Liver (tissue), 9 donors: ENCODE results near the gene MAML3. TPM values are rescaled to one million over a fixed set of nuclear protein-coding genes. Genes with fewer than 3 reads are reported as not detected.

Experiments used
- DNase-seq: peaks from one replicate; pipeline ENCODE4 v3.0.0-alpha.2; 2017; ENCODE audit warnings: low spot score
- H3K27ac ChIP-seq, 2 donors: one replicate each; pipeline ENCODE4 v1.7.0; 2013; ENCODE audit warnings: inconsistent platforms in 2 of 2, low read length in 2 of 2, control low read depth in 1 of 2, low read depth in 1 of 2, mild to moderate bottlenecking in 1 of 2
- H3K27me3 ChIP-seq, 4 donors: one replicate each; pipeline versions ENCODE4 v1.6.1 to v1.7.0; 2013; ENCODE audit warnings: low read length in 3 of 4, inconsistent platforms in 1 of 4, mild to moderate bottlenecking in 1 of 4, moderate library complexity in 1 of 4; ENCODE audit not compliant: control insufficient read depth in 4 of 4, insufficient read depth in 4 of 4
- H3K36me3 ChIP-seq, 4 donors: one replicate each; pipeline versions ENCODE4 v1.6.1 to v1.7.0; 2013; ENCODE audit warnings: low read length in 3 of 4, mild to moderate bottlenecking in 3 of 4, low read depth in 1 of 4, moderate library complexity in 1 of 4; ENCODE audit not compliant: control insufficient read depth in 4 of 4, insufficient read depth in 3 of 4
- H3K4me1 ChIP-seq, 4 donors: one replicate each; pipeline versions ENCODE4 v1.6.1 to v1.7.0; 2013; ENCODE audit warnings: low read length in 3 of 4, mild to moderate bottlenecking in 3 of 4, moderate library complexity in 1 of 4; ENCODE audit not compliant: control insufficient read depth in 4 of 4, insufficient read depth in 4 of 4
- H3K4me3 ChIP-seq, 3 donors: one replicate each; pipeline versions ENCODE4 v1.6.1 to v1.7.0; 2013; ENCODE audit warnings: low read length in 3 of 3, control low read depth in 1 of 3, low read depth in 1 of 3, mild to moderate bottlenecking in 1 of 3
- H3K9ac ChIP-seq, 2 donors: one replicate each; pipeline ENCODE4 v1.7.0; 2013; ENCODE audit warnings: low read length in 2 of 2, mild to moderate bottlenecking in 2 of 2, moderate library complexity in 2 of 2, control low read depth in 1 of 2, low read depth in 1 of 2
- H3K9me3 ChIP-seq, 4 donors: one replicate each; pipeline versions ENCODE4 v1.6.1 to v1.7.0; 2013; ENCODE audit warnings: low read length in 3 of 4; ENCODE audit not compliant: control insufficient read depth in 4 of 4
- ATF3 ChIP-seq: IDR thresholded peaks from 2 replicates; pipeline ENCODE4 v1.6.1; 2016; ENCODE audit warnings: antibody characterized with exemption
- CTCF ChIP-seq: fragments of 150-350 bp; IDR thresholded peaks from 2 replicates; pipeline ENCODE4 v1.5.1; 2017; ENCODE audit warnings: improper control_type of control experiment, low read depth, low read length; ENCODE audit not compliant: missing input control
- FOXA1 ChIP-seq: IDR thresholded peaks from 2 replicates; pipeline ENCODE4 v1.6.1; 2016; ENCODE audit warnings: antibody characterized with exemption
- FOXA2 ChIP-seq: IDR thresholded peaks from 2 replicates; pipeline ENCODE4 v1.6.1; 2016; ENCODE audit warnings: antibody characterized with exemption
- GABPA ChIP-seq, 2 donors: IDR thresholded peaks in 1 of 2; conservative IDR thresholded peaks in 1 of 2; 2 replicates each; pipeline ENCODE4 v1.6.1; 2016; ENCODE audit warnings: antibody characterized with exemption in 2 of 2, mild to moderate bottlenecking in 1 of 2, moderate library complexity in 1 of 2
- HNF4A ChIP-seq, 2 donors: conservative IDR thresholded peaks; 2 replicates each; pipeline ENCODE4 v1.6.1; 2016; ENCODE audit warnings: antibody characterized with exemption in 2 of 2, mild to moderate bottlenecking in 2 of 2
- HNF4G ChIP-seq: IDR thresholded peaks from 2 replicates; pipeline ENCODE4 v1.6.1; 2016; ENCODE audit warnings: antibody characterized with exemption
- JUND ChIP-seq, 2 donors: IDR thresholded peaks; 2 replicates each; pipeline ENCODE4 v1.6.1; 2016; ENCODE audit warnings: antibody characterized with exemption in 2 of 2
- NR2F2 ChIP-seq: IDR thresholded peaks from 2 replicates; pipeline ENCODE4 v1.6.1; 2016; ENCODE audit warnings: antibody characterized with exemption
- RXRA ChIP-seq, 2 donors: IDR thresholded peaks; 2 replicates each; pipeline ENCODE4 v1.6.1; 2017 to 2018; ENCODE audit warnings: antibody characterized with exemption in 2 of 2, mild to moderate bottlenecking in 1 of 2
- SP1 ChIP-seq: IDR thresholded peaks from 2 replicates; pipeline ENCODE4 v1.6.1; 2018; ENCODE audit warnings: antibody characterized with exemption, mild to moderate bottlenecking
- TAF1 ChIP-seq: conservative IDR thresholded peaks from 2 replicates; pipeline ENCODE4 v1.6.1; 2016; ENCODE audit warnings: antibody characterized with exemption, mild to moderate bottlenecking
- YY1 ChIP-seq: IDR thresholded peaks from 2 replicates; pipeline ENCODE4 v1.6.1; 2016; ENCODE audit warnings: antibody characterized with exemption, mild to moderate bottlenecking
- WGBS: extraction: QIAGEN DNeasy Blood & Tissue Kit; methylation state at CpG from one replicate; pipeline ENCODE4 v1.1.7; 2013; 5-methylcytosine and 5-hydroxymethylcytosine counted together
- polyA plus RNA-seq, 2 donors: library from polyadenylated mRNA; stranded (reverse) in 1 of 2; unstranded in 1 of 2; fragments of 200-250 nt in 1 of 2; fragments of >200 nt in 1 of 2; fragmentation: Nextera tagmentation in 1 of 2; extraction: Ambion mirVana in 1 of 2; gene quantifications; one replicate each; pipeline versions ENCODE4 v1.2.1 to v1.2.3, GENCODE V29; 2013 to 2015
- total RNA-seq, 2 donors: library from RNA; depleted of rRNA; stranded (reverse); fragments of >200 nt; gene quantifications; one replicate each; pipeline ENCODE4 v1.2.3, GENCODE V29; 2014
- TF ChIP-seq, protein P1 (sequence below): IDR thresholded peaks from 2 replicates; pipeline ENCODE4 v1.6.1; 2016; ENCODE audit warnings: antibody characterized with exemption, mild to moderate bottlenecking
- TF ChIP-seq, protein P2 (sequence below): IDR thresholded peaks from 2 replicates; pipeline ENCODE4 v1.6.1; 2016; ENCODE audit warnings: antibody characterized with exemption
- TF ChIP-seq, protein P3 (sequence below): IDR thresholded peaks from 2 replicates; pipeline ENCODE4 v1.6.1; 2016; ENCODE audit warnings: antibody characterized with exemption
- donor health status: healthy.
- donor health status: healthy.
- donor health status: healthy.
- donor health status: healthy.
- donor health status: healthy.

Gene MAML3
- total and polyA plus RNA-seq, 4 donors, result 1.3 to 4.3 (median 2.7) TPM

GRCh38 chr4:139749338-139749737 lies 404.6 kb downstream of the MAML3 start:
- WGBS, result 88% methylated on average over 6 of the region's 6 CpGs
- H3K36me3 ChIP-seq, result no peaks in the 10 kb centered on the region

More at GRCh38 chr4:139749338-139749737, 404.6 kb downstream of the MAML3 start:
- Histone ChIP-seq H3K27ac (no peak overlapping the region), H3K4me3 (no peak overlapping the region), H3K4me1 (no peaks in the 10 kb centered on the region), H3K27me3 (no peaks in the 10 kb centered on the region), H3K9me3 (no peaks in the 10 kb centered on the region), H3K9ac (no peak overlapping the region)
- DNase-seq, result no peak
- TF ChIP-seq NR2F2 (no peak), SP1 (no peak), GABPA (IDR thresholded peaks at IDR 0.05 in 1 of 2, conservative IDR thresholded peaks at IDR 0.05 in 1 of 2) (no peak), JUND (IDR thresholded peaks at IDR 0.05) (no peak), FOXA1 (no peak), CTCF (no peak), FOXA2 (no peak), YY1 (no peak), HNF4A (conservative IDR thresholded peaks at IDR 0.05) (no peak), ATF3 (no peak), HNF4G (no peak), RXRA (IDR thresholded peaks at IDR 0.05) (no peak), TAF1 (no peak)
- TF ChIP-seq, protein P1, sequence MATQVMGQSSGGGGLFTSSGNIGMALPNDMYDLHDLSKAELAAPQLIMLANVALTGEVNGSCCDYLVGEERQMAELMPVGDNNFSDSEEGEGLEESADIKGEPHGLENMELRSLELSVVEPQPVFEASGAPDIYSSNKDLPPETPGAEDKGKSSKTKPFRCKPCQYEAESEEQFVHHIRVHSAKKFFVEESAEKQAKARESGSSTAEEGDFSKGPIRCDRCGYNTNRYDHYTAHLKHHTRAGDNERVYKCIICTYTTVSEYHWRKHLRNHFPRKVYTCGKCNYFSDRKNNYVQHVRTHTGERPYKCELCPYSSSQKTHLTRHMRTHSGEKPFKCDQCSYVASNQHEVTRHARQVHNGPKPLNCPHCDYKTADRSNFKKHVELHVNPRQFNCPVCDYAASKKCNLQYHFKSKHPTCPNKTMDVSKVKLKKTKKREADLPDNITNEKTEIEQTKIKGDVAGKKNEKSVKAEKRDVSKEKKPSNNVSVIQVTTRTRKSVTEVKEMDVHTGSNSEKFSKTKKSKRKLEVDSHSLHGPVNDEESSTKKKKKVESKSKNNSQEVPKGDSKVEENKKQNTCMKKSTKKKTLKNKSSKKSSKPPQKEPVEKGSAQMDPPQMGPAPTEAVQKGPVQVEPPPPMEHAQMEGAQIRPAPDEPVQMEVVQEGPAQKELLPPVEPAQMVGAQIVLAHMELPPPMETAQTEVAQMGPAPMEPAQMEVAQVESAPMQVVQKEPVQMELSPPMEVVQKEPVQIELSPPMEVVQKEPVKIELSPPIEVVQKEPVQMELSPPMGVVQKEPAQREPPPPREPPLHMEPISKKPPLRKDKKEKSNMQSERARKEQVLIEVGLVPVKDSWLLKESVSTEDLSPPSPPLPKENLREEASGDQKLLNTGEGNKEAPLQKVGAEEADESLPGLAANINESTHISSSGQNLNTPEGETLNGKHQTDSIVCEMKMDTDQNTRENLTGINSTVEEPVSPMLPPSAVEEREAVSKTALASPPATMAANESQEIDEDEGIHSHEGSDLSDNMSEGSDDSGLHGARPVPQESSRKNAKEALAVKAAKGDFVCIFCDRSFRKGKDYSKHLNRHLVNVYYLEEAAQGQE, result no peak
- TF ChIP-seq, protein P2, sequence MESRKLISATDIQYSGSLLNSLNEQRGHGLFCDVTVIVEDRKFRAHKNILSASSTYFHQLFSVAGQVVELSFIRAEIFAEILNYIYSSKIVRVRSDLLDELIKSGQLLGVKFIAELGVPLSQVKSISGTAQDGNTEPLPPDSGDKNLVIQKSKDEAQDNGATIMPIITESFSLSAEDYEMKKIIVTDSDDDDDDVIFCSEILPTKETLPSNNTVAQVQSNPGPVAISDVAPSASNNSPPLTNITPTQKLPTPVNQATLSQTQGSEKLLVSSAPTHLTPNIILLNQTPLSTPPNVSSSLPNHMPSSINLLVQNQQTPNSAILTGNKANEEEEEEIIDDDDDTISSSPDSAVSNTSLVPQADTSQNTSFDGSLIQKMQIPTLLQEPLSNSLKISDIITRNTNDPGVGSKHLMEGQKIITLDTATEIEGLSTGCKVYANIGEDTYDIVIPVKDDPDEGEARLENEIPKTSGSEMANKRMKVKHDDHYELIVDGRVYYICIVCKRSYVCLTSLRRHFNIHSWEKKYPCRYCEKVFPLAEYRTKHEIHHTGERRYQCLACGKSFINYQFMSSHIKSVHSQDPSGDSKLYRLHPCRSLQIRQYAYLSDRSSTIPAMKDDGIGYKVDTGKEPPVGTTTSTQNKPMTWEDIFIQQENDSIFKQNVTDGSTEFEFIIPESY, result no peak
- TF ChIP-seq, protein P3, sequence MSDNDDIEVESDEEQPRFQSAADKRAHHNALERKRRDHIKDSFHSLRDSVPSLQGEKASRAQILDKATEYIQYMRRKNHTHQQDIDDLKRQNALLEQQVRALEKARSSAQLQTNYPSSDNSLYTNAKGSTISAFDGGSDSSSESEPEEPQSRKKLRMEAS, result no peak
